ENCODE measurements around the gene KCNG2.

KCNG2 gene

DNA sequence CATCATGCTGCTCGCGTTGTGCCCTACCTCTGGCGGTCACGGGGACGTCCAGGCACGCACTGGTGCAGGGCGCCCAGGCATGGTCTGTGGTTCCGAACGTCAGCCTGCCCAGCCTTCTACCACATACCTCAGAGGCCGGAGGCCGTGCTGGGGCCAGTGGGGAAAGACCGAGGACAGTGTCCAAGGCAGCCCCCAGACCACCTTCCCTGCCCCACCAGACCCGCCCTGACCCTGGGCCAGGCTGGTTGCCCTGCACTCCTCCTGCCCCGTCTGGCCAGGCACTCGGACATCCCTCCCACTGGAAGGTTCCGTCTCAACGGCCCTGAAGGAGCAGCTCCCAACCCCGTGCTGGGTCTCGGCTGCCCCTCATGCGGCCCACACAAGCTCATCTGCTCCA is 120.9 kb downstream of the KCNG2 start:
- Histone ChIP-seq H3K36me3 (ENCODE audit: control insufficient read depth, insufficient read depth, low read length) (peaks cover 2% of the 10 kb centered on the region), H3K4me1 (ENCODE audit: control insufficient read depth, insufficient read depth, low read length) (peaks cover 9% of the 10 kb centered on the region), H3K4me3 (ENCODE audit: low read depth, low read length) (no peak overlapping the region), H3K9me3 (ENCODE audit: control insufficient read depth, insufficient read depth, low read depth, low read length) (no peaks in the 10 kb centered on the region), H3K27ac (ENCODE audit: low read depth, low read length) (no peak overlapping the region), H3K9ac (ENCODE audit: low read length) (no peak overlapping the region), H3K27me3 (ENCODE audit: control insufficient read depth, insufficient read depth, low read length) (no peaks in the 10 kb centered on the region)

DNA sequence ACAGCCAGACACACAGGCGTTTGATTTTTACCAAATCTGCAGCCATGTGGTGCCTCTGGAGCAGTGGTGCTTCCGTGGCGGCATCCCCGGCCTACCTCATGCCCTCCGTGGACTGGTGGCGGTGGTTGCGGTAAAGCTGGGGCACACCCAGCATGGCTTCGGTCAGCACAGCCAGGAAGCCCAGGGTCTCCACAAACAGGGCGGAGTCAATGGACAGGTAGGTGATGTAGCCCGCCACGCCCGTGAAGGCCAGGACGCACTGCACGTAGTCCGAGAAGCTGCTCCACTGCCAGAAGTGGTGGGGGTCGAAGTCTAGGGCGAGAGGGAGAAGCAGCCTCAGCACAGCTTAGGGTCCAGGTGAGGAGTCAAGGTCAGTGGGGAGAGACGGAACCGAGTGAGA is 121.4 kb downstream of the KCNG2 start:
- Histone ChIP-seq H3K4me3 (ENCODE audit: low read depth, low read length) (no peak overlapping the region), H3K4me1 (ENCODE audit: control insufficient read depth, insufficient read depth, low read length) (peaks cover 9% of the 10 kb centered on the region), H3K27me3 (ENCODE audit: control insufficient read depth, insufficient read depth, low read length) (no peaks in the 10 kb centered on the region), H3K9ac (ENCODE audit: low read length) (no peak overlapping the region), H3K9me3 (ENCODE audit: control insufficient read depth, insufficient read depth, low read depth, low read length) (no peaks in the 10 kb centered on the region), H3K36me3 (ENCODE audit: control insufficient read depth, insufficient read depth, low read length) (peaks cover 2% of the 10 kb centered on the region), H3K27ac (ENCODE audit: low read depth, low read length) (no peak overlapping the region)

DNA sequence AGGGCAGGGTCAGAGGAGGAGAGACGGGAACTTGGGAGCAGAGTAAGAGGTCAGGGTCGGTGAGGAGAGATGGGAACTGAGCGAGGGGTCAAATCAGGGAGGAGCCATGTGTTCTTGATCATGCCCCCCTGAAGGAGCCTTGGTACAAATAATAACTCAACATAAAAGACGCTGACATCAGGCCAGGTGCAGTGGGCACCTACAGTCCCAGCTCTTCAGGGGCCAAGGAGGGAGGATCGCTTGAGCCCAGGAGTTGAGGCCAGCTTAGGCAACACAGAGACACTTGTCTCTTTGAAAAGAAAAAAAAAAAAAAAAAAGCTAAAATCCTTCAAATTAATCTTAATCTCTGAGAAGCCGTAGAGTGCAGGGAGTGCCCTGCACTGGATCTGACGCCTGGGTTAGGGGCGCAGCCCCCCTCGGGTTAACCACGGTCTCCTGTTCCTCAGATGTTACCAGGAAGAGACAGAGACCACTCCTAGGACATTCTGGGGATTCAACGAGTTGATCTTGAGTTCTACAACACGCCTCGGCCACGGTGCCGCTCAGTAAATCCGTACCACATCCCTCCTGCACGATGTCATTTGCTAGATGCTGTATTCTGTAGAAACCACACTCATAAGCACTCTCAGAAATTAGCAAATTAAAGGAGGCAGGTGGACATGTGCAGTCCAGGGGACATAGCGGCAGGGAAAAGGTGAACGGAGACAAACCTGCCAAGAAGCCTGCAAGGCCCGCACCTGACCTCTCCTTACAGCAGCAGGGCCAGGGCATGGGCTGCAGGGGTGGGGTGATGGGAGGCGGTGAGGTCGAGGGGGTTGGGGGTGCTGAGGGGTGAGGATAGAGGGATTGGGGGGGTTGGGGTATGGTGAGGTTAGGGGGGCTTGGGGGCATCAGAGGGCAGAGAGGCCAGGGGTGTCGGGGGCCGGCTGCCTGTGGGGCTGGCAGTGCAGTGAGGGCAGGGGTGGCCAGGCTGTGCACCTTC is 124.5 kb downstream of the KCNG2 start:
- no peak overlapping the region for H3K4me3 ChIP-seq (ENCODE audit: low read depth, low read length)
- H3K9me3 ChIP-seq (ENCODE audit: control insufficient read depth, insufficient read depth, low read depth, low read length), result no peaks in the 10 kb centered on the region
- no peak overlapping the region for H3K9ac ChIP-seq (ENCODE audit: low read length)
- H3K4me1 ChIP-seq (ENCODE audit: control insufficient read depth, insufficient read depth, low read length), result no peaks in the 10 kb centered on the region; the same call in 1 of the 2 replicates
- peaks cover 2% of the 10 kb centered on the region for H3K36me3 ChIP-seq (ENCODE audit: control insufficient read depth, insufficient read depth, low read length)
- H3K27ac ChIP-seq (ENCODE audit: low read depth, low read length), result no peak overlapping the region
- no peaks in the 10 kb centered on the region for H3K27me3 ChIP-seq (ENCODE audit: control insufficient read depth, insufficient read depth, low read length)

DNA sequence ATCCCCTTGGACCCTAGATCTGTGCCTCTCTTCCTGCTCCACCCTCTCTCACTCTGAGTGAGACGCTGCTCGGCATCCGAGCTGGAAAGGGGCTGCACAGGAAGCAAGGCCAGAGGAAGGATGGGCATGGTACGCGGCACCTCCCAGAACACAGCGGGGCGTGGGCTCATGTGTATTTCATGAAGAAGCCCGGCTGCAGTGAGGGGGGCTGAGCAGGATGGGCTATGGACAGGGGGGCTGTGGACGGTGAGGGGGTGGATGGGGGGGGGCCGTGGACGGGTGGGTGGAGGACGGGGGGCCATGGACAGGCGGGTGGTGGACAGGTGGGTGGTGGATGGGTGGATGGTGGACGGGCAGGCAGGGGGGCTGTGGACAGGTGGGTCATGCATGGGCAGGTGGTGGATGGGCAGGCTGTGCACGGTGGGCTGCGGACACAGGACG is 125.3 kb downstream of the KCNG2 start:
- Histone ChIP-seq H3K36me3 (ENCODE audit: control insufficient read depth, insufficient read depth, low read length) (peaks cover 2% of the 10 kb centered on the region), H3K27ac (ENCODE audit: low read depth, low read length) (no peak overlapping the region), H3K9ac (ENCODE audit: low read length) (no peak overlapping the region), H3K27me3 (ENCODE audit: control insufficient read depth, insufficient read depth, low read length) (no peaks in the 10 kb centered on the region), H3K4me1 (ENCODE audit: control insufficient read depth, insufficient read depth, low read length) (no peaks in the 10 kb centered on the region; the same call in 1 of the 2 replicates), H3K9me3 (ENCODE audit: control insufficient read depth, insufficient read depth, low read depth, low read length) (no peaks in the 10 kb centered on the region), H3K4me3 (ENCODE audit: low read depth, low read length) (no peak overlapping the region)

DNA sequence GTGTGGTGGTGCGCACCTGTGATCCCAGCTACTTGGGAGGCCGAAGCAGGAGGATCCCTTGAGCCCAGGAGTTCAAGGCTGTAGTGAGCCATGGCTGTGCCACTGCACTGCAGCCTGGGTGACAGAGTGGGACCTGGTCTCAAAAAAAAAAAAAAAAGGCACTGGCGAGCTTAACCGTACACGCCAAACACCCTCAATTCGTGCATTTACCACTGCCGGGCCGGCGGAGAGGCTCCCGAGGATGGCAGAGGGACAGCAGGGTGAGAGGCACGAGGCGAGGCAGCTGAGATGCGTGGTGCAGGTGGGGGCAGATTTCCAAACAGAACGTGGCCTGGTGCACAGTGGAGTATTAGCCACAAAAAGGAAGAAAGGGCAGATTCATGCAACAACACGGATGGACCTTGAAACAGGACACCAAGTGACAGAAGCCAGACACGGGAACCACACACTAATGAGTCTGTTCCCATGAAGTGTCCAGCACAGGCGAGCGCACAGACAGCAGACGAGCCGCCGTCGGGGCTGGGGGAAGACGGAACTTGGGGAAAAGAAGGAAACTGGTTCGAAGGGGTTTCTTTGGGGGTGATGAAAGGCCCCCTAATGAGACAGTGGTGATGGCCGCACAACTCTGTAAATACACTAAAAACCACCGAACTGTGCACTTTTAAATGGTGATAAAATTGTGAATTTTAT is 126.3 kb downstream of the KCNG2 start:
- Histone ChIP-seq H3K27me3 (ENCODE audit: control insufficient read depth, insufficient read depth, low read length) (no peaks in the 10 kb centered on the region), H3K36me3 (ENCODE audit: control insufficient read depth, insufficient read depth, low read length) (peaks cover 2% of the 10 kb centered on the region), H3K9me3 (ENCODE audit: control insufficient read depth, insufficient read depth, low read depth, low read length) (peaks cover 6% of the 10 kb centered on the region; the same call in 1 of the 2 replicates), H3K27ac (ENCODE audit: low read depth, low read length) (no peak overlapping the region), H3K4me3 (ENCODE audit: low read depth, low read length) (no peak overlapping the region), H3K4me1 (ENCODE audit: control insufficient read depth, insufficient read depth, low read length) (no peaks in the 10 kb centered on the region; the same call in 1 of the 2 replicates), H3K9ac (ENCODE audit: low read length) (no peak overlapping the region)

DNA sequence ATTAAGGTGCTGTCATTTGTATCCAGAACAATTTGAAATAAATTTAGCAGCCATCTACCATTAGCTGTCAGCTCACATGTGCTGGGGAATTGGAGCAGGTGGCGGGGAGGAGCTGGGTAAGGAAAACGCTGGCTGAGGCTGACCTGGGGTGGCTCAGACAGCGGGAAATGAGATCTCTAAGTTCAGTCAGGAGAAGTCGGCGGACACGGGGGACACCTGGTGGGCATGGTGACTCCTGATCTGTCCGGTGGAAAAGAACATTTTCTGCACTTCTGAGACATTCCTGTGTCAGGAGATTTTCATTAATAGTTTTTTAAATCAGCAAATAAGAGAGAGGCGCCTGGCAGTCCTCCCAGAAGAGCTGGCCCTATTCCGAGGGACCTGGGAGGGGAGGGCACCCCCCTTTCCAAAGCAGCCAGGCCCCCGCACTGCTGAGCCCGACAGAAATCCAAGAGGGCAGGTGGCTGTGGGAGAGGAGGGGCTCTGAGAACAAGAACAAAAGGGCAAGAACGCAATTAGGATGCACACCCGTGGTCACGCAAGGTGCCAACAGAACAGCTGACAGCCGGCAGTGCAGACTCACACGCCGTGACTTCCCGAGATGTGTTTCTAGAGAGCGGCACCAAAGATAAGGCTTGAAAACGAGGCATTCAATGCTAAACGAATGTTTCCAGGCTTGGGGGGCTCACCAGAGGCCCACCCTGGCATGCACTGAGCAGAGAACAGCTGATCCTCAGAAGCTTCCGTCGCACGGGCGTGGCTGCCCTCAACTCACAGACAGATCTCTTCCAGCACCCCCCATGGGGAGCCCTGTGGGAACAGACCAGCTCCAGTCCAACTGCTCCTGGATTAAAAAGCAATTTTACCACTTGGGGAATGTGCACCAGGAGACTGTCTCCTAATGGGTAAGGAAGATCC is 127.3 kb downstream of the KCNG2 start:
- Histone ChIP-seq H3K36me3 (ENCODE audit: control insufficient read depth, insufficient read depth, low read length) (no peaks in the 10 kb centered on the region; the same call in 1 of the 2 replicates), H3K27me3 (ENCODE audit: control insufficient read depth, insufficient read depth, low read length) (no peaks in the 10 kb centered on the region), H3K4me1 (ENCODE audit: control insufficient read depth, insufficient read depth, low read length) (no peaks in the 10 kb centered on the region; the same call in 1 of the 2 replicates), H3K9me3 (ENCODE audit: control insufficient read depth, insufficient read depth, low read depth, low read length) (peaks cover 13% of the 10 kb centered on the region), H3K27ac (ENCODE audit: low read depth, low read length) (no peak overlapping the region), H3K9ac (ENCODE audit: low read length) (no peak overlapping the region), H3K4me3 (ENCODE audit: low read depth, low read length) (no peak overlapping the region)

DNA sequence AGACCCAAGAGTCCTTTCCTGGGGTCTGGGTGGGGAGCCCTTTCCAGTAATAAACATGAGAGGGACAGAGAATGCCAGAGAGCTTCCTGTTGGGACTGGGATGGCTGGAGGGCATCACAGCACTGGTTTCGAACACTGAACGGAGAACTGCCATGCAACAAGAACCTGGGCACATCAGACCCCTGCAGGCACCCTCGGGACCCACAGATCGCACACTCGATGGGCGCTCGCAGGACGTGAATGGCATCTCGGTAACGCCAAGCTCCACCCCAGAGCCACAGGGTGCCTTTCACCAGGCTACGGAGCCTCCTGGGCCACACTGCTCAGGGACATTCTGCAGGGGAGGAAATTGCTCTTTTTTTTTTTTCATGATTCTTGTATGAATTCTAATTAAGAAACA is 128.6 kb downstream of the KCNG2 start:
- no peaks in the 10 kb centered on the region; the same call in 1 of the 2 replicates for H3K4me1 ChIP-seq (ENCODE audit: control insufficient read depth, insufficient read depth, low read length)
- no peak overlapping the region for H3K4me3 ChIP-seq (ENCODE audit: low read depth, low read length)
- no peaks in the 10 kb centered on the region for H3K27me3 ChIP-seq (ENCODE audit: control insufficient read depth, insufficient read depth, low read length)
- no peaks in the 10 kb centered on the region; the same call in 1 of the 2 replicates for H3K36me3 ChIP-seq (ENCODE audit: control insufficient read depth, insufficient read depth, low read length)
- no peak overlapping the region for H3K9ac ChIP-seq (ENCODE audit: low read length)
- H3K9me3 ChIP-seq (ENCODE audit: control insufficient read depth, insufficient read depth, low read depth, low read length), result peaks cover 22% of the 10 kb centered on the region
- no peak overlapping the region for H3K27ac ChIP-seq (ENCODE audit: low read depth, low read length)

DNA sequence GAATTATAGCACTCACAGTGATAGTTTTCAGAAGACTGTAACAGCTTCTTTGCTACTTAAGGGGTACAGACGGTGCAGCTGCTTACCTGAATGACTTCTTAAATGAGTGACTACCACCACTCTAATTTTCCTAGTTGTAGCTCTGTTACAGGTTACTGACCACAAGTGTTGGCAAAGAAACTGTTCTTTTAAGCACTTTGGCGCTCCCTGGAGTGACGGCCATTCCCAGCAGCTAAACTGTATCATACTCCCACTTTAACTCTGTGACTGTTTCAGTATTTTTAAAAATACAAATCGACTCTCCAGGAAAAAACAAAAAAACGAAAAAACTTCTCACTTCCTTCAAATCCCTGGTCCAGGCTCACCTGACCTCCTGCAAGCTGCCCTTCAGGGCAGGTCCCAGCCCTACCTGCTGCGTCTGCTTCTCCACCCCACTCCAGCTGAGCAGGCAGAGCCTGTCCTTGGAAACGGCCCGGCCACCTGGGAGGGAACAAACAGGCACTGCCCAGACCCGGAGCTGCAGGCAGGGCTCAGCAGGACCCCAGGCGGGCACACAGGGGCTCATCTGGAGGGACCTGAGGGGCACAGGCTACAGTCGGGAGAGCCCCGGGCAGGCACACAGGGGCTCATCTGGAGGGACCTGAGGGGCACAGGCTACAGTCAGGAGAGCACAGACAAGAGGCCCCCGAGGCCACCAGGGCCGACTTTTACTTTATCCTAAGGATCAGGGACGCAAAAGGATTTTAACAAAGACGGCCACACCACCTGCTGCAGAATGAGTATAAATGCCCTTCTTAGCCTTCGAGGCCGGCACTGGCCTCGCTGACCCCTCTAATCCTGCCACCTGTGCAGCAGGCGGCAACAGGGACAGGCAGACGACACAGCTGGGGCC is 129.2 kb downstream of the KCNG2 start:
- H3K36me3 ChIP-seq (ENCODE audit: control insufficient read depth, insufficient read depth, low read length), result no peaks in the 10 kb centered on the region; the same call in 1 of the 2 replicates
- H3K9ac ChIP-seq (ENCODE audit: low read length), result no peak overlapping the region

DNA sequence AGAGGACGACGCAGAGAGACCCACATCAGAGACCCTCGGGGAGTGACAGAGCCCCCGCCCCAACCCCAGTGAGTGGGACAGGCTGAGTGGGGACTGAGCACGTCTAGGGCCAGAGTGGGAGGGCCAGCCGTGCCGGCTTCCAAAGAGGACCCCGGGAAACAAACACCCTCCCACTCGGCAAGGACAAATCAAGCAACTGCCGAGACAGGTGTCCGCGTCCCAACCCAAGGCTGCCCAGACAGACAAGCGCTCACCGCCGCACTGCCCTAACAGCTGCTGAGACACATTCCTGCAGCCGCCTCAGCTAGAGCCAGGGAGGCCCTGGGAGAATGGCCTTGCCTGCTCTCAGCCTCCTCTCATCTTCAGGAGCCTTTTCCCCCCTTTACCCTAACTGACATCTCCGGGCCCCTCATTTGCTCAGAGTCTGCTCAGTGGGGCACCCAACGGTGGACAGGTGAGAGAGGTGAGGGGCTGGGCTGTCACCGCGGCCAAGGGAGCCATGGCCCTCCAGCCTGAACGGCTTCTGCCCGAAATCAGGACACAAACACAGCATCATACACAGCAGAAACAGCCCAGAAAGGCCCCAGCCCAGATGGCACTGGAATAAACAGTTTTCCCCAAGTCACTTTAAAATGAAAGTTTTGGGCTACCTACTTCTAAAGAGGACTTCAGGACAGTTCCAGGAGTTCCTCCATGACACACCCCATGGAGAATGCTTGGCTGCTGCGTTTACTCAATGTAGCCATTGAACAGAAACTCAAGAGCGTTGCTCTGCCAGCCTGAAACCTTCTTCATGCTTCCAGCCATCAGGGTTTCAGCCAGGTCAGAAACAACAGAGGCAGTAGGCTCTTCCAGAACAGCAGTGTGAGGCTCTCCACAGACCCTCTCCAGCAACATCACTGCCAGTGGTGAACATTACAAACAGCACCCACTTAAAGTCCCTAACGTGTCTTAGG is 130.1 kb downstream of the KCNG2 start:
- H3K36me3 ChIP-seq (ENCODE audit: control insufficient read depth, insufficient read depth, low read length), result no peaks in the 10 kb centered on the region; the same call in 1 of the 2 replicates
- H3K9ac ChIP-seq (ENCODE audit: low read length), result no peak overlapping the region
- H3K9me3 ChIP-seq (ENCODE audit: control insufficient read depth, insufficient read depth, low read depth, low read length), result peaks cover 31% of the 10 kb centered on the region
- no peaks in the 10 kb centered on the region for H3K27me3 ChIP-seq (ENCODE audit: control insufficient read depth, insufficient read depth, low read length)
- H3K4me1 ChIP-seq (ENCODE audit: control insufficient read depth, insufficient read depth, low read length), result no peaks in the 10 kb centered on the region; the same call in 1 of the 2 replicates
- H3K27ac ChIP-seq (ENCODE audit: low read depth, low read length), result no peak overlapping the region; the same call in 1 of the 2 replicates
- no peak overlapping the region for H3K4me3 ChIP-seq (ENCODE audit: low read depth, low read length)

More for the DNA sequence above, 129.2 kb downstream of the KCNG2 start:
- H3K4me3 ChIP-seq (ENCODE audit: low read depth, low read length), result no peak overlapping the region
- H3K9me3 ChIP-seq (ENCODE audit: control insufficient read depth, insufficient read depth, low read depth, low read length), result peaks cover 26% of the 10 kb centered on the region
- H3K4me1 ChIP-seq (ENCODE audit: control insufficient read depth, insufficient read depth, low read length), result no peaks in the 10 kb centered on the region; the same call in 1 of the 2 replicates
- no peak overlapping the region for H3K27ac ChIP-seq (ENCODE audit: low read depth, low read length)
- no peaks in the 10 kb centered on the region for H3K27me3 ChIP-seq (ENCODE audit: control insufficient read depth, insufficient read depth, low read length)
